ENCODE data around the gene CRACR2B.

CRACR2B gene

DNA sequence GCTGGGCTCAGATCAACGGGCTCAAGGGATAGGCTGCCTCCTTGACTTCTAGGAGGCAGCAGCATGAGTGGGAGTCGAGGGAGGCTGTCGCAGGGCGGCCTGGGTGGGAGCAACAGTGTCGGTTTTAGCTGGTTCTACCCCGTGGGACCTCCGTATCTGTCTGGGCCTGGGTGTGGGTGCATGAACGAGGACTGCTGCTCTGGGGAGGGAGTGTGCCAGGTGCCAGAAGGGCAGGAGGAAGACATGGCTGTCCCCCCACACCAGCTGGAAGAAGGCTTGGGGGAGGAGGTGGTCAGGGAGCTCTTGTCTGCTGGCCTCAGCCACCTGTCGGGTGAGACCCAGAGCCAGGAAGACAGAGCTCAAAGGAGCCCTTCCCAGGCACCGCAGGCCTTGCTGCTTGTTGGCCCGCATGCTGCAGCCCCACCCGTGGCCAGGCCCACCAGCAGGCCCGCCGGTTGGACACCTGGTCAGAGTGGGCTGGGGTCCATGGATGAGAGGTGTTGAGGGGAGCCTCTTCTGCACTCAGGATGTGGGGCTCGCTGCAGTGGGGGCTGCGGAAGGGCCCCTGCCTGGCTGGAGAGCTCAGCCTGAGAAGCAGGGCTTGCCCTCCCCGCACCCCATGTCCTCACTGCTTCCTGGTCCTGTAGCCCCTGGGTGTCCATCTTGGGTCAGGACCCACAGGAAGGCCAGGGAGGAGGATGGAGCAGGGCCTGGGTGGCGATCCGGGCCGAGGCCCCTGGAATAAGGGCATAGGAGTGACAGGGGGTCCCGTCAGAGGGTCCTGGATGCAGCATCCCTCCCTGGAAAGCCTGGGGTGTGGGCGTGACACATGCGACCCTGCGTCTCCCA is 41.3 kb upstream of the CRACR2B start:
- TF ChIP-seq, protein P1, sequence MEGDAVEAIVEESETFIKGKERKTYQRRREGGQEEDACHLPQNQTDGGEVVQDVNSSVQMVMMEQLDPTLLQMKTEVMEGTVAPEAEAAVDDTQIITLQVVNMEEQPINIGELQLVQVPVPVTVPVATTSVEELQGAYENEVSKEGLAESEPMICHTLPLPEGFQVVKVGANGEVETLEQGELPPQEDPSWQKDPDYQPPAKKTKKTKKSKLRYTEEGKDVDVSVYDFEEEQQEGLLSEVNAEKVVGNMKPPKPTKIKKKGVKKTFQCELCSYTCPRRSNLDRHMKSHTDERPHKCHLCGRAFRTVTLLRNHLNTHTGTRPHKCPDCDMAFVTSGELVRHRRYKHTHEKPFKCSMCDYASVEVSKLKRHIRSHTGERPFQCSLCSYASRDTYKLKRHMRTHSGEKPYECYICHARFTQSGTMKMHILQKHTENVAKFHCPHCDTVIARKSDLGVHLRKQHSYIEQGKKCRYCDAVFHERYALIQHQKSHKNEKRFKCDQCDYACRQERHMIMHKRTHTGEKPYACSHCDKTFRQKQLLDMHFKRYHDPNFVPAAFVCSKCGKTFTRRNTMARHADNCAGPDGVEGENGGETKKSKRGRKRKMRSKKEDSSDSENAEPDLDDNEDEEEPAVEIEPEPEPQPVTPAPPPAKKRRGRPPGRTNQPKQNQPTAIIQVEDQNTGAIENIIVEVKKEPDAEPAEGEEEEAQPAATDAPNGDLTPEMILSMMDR (IDR thresholded peaks at IDR 0.05; ENCODE audit: extremely low read depth, insufficient read depth, missing control alignments) = no peak
- in situ Hi-C loops (cut with MboI; ENCODE audit: low pct_unique_long_range_greater_than_20kb, low sequenced_read_pairs, unreplicated experiment) = no loop called here
- DNase-seq (ENCODE audit: low spot score) = no peak

DNA sequence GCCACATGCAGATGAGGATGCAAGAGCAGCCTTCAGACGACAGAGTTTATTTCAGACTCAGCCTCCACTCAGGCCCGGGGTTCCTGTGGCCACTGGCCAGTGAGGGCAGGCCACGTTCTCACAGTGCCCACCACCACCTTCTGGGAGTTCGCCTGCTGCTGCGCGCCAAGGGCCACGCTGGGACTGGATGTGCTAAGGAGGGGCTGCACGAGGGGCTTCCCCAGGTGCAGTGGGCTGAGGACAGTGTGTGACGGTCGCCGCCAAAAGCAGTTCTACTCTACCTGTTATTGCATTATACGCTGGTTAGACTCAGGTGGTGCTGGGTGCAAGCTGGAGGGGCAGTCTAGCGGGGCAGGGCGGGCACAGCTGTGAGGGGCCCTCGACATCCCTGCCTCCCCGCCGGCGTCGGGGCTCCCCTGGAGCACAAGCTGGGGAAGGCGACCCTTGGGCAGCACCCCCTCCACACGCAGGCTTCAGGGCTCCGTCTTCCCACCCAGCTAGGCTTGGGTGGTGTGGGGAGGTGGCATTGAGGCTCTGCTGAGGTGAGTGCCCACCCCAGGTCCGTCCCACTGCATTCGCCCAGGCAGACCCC is 40.5 kb upstream of the CRACR2B start:
- TF ChIP-seq, protein P1 (IDR thresholded peaks at IDR 0.05; ENCODE audit: extremely low read depth, insufficient read depth, missing control alignments) = no peak
- DNase-seq (ENCODE audit: low spot score) = no peak
- in situ Hi-C loops (cut with MboI; ENCODE audit: low pct_unique_long_range_greater_than_20kb, low sequenced_read_pairs, unreplicated experiment) = no loop called here

DNA sequence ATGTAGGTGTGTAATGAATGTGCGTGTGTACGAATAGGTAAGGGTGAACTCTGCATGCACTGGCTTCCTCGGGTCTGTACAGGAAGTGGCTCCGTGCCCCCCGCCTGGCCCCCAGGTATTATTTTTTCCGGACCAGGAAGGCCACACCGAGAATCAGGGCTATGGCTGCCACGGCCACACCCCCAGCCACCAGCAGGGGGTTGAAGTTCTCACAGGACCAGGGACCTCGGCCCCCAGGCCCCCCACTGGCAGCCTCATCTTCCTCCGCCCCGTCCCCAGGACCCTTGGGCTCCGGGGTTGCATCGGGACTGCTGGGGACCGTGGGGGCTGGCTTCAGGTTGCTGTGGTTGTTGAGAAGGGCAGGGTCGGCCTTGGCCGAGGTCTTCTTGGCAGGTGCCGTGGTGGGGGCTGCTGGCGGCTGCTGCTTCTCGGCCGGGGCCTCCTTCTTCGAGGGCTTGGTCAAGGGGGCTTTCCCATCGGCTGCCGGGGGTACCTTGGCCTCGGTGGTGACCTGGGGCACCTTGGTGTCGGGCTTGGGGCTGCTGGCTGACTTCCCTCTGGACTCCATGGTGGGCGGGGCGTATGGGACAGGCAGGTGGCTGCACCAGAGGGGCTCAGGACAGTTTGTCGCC is 39.6 kb upstream of the CRACR2B start:
- in situ Hi-C loops (cut with MboI; ENCODE audit: low pct_unique_long_range_greater_than_20kb, low sequenced_read_pairs, unreplicated experiment) = no loop called here
- TF ChIP-seq, protein P1 (IDR thresholded peaks at IDR 0.05; ENCODE audit: extremely low read depth, insufficient read depth, missing control alignments) = no peak
- no peak for DNase-seq (ENCODE audit: low spot score)

DNA sequence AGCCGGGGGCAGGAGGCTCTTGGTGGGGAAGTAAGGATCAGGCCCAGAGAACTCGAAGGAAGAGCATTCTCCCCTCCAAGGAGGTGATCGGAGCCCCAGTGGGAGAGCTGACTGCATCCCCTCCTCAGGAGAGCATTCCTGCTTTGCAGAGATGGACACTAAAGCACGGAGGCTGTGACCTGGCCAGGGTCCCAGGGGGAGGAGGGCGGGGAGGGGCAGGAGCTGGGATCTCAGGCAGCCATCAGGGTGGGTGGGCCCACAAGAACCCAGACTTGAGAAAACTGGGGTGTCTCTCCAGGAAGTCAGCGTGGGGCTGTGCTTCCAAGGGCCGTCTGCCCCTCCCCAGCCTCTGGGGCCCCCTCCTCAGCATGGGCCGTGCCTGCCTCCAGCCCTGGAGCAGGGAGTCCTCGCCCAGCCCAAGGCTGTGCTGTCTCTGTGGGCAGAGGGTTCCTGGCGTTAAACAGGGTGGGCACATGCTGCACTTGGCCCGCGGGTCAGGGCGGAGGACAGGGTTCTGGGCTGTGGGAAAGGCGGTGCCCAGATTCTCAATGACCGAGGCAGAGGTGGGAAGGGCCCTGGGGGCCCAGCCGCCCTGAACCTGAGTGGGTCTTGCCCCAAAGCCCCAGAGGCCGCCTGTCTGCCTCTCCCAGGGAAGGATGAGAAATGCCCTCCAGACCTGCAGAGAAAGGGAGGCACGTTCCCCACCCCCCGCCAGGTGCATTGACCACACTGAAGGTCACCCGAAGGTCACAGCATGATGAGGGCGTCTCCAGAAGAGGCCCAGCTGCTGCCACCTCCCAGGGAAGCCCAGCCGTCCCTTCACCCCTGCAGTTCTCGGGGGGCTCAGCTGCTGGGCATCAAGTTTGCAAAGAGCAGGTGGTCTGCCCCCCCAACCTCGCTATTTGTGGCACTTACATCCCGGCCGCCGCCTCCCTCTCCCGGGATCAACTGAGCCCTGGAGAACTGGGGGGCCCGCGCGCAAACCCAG is 38.5 kb upstream of the CRACR2B start:
- DNase-seq (ENCODE audit: low spot score) = no peak
- TF ChIP-seq, protein P1 (IDR thresholded peaks at IDR 0.05; ENCODE audit: extremely low read depth, insufficient read depth, missing control alignments) = no peak
- in situ Hi-C loops (cut with MboI; ENCODE audit: low pct_unique_long_range_greater_than_20kb, low sequenced_read_pairs, unreplicated experiment) = no loop called here

DNA sequence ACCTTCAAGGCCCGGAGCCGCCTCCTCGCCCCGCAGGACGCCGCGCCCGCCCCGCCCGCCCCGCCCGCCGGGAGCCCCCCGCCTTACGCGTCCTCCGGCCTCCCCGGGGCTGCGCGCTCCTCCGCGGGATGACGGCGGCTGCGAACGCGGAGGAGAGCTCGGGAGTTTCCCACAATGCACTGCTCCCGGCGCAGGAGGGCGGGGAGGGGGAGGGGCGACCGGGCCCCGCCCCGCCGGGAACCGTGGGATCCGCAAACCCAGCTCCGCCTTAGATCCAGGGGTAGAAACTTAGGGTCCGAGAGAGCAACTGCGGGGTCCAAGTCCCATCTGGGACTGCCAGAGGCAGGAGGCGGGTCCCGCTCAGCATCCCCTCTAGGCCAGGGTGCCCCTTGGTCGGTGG is 37.8 kb upstream of the CRACR2B start, which contains the start of gene CEND1:
CEND1 (minus strand) TSS at position 148 of the 400 bp plus-strand sequence. CDS start 1,514 bp downstream, outside the sequence.
- in situ Hi-C loops (cut with MboI; ENCODE audit: low pct_unique_long_range_greater_than_20kb, low sequenced_read_pairs, unreplicated experiment) = no loop called here
- TF ChIP-seq, protein P1 (IDR thresholded peaks at IDR 0.05; ENCODE audit: extremely low read depth, insufficient read depth, missing control alignments) = no peak
- peak; percentile 78 for DNase-seq (ENCODE audit: low spot score)
